ENCODE measurements around the gene CAPN5.

Gene CAPN5

DNA sequence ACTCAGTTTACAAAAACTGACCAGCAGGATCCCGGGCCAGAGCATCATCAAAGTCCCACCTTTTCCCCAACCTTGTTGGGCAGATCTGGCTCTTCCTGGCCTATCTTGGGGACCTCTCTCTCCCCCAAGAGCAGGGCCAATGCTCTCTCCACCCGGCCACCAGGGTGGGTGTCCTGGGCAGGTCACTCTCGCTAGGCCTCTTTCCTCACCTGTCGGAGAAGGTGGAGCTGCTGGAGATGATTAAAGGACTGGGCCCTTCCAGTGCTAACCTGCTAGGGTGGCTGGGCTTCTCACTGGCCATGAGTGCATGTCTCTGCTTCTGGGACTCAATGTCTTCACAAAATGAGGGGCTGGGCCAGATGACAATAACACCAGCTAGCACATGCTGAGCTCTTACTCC lies 2.9 kb upstream of the CAPN5 start:
- in situ Hi-C loops (cut with HindIII; ENCODE audit: low sequenced_read_pairs): no loop called here

DNA sequence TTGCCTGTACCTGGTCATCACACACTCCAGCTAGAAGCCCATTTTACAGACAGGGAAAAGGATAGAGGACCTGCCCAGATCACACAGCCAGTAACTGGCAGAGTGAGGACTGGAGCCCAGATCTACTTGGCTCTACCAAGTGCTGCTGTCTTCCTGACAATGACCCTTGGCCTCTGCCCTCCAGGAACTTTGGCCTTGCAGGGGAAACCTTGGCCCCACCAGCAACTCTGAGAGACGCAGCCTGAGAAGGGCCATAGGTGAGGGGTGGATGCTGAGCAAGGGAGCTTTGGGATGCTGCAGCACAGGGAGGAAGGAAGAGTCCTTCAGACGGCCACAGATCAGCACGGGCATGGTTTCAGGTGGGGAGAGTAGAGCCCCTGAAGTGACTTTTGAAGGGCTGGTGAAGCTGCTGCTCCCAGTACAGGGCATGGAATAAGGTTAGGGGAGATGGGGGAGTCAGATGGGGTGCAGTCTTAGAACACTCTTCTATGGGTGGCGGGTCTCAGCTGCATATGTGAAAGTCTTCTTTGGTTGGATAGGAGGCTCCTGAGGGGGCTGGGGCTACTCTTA lies 2.0 kb upstream of the CAPN5 start:
- in situ Hi-C loops (cut with HindIII; ENCODE audit: low sequenced_read_pairs): no loop called here

GRCh38 chr11:77065878-77066228 lies 918 bp upstream of the CAPN5 start:
- in situ Hi-C loops (cut with HindIII; ENCODE audit: low sequenced_read_pairs): no loop called here

GRCh38 chr11:77067861-77068443 lies 1.2 kb downstream of the CAPN5 start:
- in situ Hi-C loops (cut with HindIII; ENCODE audit: low sequenced_read_pairs): no loop called here

DNA sequence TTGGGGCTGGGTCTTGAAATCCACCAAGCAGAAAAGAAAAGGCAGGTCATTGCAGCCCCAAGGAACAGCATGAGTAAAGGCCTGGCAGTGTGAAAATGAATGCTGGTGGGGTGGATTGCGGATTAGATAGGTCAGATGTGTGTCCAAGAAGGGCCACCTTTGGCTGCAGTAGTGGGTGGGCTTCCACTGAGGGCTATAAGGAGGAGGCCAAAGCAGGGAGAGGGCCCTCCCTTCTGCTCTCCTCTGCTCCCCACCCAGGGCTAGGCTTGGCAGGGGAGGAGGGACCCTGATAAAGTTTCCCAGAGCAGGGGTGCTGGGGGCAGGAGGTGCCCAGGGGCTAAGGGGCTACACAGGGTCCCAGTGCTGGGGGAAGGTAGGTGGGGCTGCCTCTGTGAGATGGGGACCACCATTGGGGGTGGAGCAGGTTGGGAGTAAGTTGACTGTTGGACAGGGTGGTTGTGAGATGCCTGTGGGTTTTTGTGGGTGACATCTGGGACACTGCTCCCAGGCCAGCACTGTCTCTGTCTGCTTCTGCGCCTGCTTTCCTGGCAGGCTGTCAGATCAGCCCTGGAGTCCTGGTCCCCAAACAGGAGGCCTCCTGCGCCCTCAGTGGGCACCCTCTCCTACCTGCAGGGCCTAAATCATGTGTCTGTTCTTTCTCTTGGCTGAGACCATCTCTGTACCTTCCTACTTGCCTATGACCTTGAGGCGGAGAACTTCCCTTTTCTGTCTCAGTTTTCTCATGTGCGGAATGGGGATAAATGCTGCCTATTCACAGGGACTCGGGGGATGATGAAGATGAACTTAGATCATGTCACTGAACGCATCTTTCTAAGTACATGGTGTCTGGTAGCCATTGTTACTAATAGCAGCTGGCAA lies 1.9 kb downstream of the CAPN5 start:
- in situ Hi-C loops (cut with HindIII; ENCODE audit: low sequenced_read_pairs): no loop called here

DNA sequence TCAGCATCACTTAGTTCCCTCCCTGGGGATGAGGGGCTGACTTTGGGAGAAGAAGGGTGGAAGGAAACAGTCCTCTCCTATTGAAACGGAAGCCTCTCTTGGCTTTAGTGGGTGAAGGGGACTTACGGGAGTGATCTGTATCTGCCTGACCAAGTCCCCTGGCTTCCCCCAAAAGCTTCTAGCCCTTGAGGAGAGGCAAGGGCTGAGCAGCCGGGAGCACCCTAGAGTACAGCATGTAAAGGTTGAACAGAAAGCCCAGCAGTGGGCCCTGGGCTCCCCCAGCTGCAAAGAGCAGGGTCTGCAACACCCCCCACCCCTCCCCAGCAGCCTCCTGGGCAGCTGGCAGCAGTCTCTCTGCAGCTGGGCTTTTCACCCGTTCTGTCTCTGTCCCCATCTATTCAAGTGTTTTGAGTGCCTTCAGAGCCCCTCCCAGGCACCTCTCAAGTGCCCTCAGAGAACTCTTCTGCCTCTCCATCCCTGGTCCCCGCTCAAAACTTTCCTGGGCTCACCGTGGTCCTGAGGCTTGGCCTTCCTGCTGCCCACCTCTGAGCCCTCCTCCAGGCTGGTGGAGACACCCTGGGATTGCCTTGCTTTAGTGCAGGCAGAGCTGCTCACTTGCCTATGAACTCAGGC lies 2.7 kb downstream of the CAPN5 start:
- in situ Hi-C loops (cut with HindIII; ENCODE audit: low sequenced_read_pairs): no loop called here

DNA sequence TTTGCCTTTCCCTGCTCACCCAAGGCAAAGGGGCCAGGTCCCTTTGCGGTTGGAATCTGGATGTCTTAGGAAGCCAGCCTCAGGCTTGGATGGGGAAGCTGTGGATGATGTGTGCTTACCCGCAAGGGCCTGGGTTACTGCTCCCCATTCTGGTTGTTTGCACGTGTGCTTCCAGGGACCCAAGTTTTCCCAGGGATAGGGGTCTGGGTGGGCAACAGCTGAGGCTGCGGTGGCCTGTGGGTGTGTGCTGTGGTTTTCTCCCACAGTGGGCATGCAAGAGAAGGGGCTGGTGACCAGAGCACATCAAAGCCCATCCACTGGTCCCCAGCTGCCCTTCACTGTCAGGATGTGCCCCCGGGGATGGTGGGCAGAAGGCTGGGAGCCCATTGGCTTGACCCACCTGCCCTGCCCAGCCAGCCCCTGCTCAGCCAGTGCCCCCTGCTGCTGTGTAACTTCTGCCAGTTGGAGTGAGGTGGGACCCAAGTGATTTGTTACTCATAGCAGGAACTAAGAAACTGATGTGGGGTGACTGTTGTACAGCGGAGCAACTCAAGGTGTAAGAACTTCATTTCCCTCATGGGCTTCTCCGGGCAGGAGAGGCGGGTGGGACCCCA lies 3.3 kb downstream of the CAPN5 start:
- in situ Hi-C loops (cut with HindIII; ENCODE audit: low sequenced_read_pairs): no loop called here

DNA sequence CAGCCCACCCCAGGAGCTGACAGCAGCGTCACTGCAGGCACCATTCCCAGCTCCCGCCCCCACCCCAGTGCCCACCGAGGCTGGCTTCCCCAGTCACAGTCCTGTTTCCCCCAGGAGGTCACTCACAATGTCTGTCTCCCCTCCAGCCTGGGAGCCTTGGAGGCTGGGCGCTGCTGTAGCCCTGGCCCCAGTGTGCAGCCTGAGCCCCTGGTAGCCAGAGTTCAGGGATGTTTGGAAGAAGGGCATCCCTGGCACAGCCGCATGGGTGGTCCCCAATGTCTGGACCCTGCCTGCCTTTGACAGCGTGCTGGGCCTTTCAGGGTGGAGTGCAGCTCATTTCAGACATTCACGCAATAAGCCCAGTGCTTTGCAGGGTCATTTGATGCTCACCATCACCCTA lies 4.3 kb downstream of the CAPN5 start:
- in situ Hi-C loops (cut with HindIII; ENCODE audit: low sequenced_read_pairs): no loop called here

DNA sequence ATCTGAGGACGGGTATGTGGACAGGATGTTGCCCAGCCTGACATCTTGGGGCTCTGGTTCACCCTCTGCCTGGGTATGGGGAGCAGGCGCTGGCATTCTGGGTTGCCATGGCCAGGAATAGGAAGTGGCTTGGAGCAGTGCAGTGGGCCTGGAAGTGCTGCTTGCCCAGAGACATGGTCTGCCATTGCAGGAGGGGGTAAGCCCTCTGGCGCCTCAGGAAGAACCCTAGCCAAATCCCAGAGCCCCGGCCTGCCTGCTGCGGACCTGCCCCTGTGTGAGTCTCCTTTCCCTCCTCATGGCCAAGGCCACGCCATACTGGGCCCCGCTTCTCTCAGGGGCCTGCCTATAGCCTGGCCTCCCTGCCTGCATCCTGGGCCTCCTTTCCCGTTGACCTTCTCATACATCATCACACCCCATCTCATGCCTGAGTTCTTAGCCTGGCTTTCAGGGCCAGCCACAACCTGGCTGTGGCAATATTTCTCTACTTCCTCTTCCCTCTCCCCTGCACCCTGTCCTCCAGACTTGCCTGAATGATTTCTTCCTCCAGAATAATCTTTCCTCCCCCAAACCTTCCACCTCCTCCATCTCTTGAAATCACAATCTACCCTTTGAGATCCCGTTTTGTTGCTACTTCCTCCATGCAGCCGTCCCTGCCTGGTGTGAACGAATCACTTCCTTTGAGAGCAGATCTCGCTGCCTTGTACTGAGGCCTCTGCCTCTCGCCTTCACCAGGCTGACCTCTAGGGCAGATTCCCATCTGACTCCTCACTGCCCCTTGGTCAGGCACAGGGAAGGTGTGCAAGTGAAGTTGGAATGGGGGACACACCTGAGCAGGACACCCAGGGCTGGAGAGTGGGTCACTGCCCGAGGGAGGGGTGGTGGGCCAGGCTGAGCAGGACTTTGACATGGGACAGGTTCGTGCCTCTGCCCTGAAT lies 5.2 kb downstream of the CAPN5 start:
- in situ Hi-C loops (cut with HindIII; ENCODE audit: low sequenced_read_pairs): no loop called here

- in situ Hi-C loops (cut with HindIII; ENCODE audit: low sequenced_read_pairs): no loop called here
These were observed 6.1 kb downstream of the CAPN5 start for GRCh38 chr11:77072851-77073327.

GRCh38 chr11:77073328-77074001 lies 6.7 kb downstream of the CAPN5 start:
- in situ Hi-C loops (cut with HindIII; ENCODE audit: low sequenced_read_pairs): no loop called here

DNA sequence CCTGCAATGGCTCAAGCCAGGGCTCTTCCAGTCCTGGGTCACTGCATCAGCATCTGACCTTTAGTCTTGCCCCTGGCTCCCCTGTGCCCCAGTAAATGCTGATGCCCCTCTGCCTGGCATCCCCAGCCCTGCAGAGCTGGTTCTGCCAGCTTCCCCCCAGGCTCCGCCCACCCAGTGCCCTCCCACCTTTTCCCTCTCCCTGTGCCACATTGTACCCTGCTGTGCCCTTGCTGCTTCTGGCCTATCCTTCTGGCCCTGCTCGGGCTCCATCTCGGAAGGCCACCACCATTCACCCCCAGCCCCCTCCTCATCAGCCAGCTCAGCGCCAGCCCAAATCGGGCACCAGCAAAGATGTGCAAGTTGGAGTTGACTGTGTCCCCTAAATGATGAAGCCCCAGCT lies 7.4 kb downstream of the CAPN5 start:
- in situ Hi-C loops (cut with HindIII; ENCODE audit: low sequenced_read_pairs): no loop called here

DNA sequence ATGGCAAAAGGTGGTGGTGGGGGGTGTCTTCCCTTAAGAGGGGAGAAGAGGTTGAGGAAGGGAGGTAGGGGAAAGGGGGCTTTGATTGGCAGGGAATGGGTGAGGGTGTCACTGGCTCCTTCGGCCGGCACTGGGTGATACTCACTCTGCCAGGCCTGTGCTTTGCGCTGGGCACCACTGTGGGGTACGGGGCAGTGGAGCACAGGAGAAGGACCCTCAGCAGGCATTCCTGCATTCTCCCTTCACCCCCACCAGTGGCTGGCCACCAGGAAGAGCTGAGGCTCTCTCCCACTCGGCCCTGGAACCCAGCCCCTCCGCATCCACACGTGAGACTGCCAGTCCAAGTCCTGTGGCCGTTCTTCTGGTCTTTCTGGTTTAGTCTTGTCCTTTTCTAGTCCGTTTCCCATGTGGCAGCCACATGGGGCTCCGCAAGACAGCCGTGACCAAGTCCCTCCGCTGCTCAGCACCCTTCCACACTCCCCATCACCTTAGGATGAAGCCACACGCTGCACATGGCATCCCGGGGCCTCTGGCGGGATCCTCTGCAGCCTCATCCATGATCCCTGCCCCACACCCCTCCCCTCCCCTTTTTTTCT lies 8.0 kb downstream of the CAPN5 start:
- in situ Hi-C loops (cut with HindIII; ENCODE audit: low sequenced_read_pairs): no loop called here

GRCh38 chr11:77075425-77075905 lies 8.7 kb downstream of the CAPN5 start:
- in situ Hi-C loops (cut with HindIII; ENCODE audit: low sequenced_read_pairs): no loop called here

- in situ Hi-C loops (cut with HindIII; ENCODE audit: low sequenced_read_pairs): no loop called here
These were observed 12.9 kb downstream of the CAPN5 start for GRCh38 chr11:77079666-77080065.

DNA sequence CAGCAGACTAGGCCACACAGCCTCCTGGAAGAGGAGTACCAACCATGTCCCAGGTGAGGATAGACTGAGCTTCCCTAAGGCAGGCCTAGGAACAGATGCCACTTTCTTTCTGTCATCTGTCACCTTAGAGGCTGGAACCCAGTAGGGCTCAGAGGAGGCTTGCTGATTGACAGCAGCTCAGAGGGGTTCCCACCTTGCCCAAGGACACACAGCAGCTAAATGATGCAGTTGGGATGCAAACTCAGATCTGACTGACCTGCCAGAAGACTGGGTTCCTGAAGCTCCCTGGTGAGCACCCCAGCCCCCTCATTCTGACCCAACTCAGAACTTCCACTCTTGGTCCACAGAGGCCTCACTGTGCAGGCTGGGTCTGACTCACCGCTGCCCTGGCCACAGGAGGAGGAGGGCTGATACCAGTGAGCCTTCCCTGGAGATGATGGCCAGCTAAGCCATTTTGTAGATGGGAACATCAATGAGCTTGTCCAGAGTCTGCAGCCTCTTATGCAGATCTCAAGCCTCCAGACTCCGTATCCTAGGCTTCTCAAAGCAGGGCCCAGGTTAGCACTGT lies 14.0 kb downstream of the CAPN5 start:
- in situ Hi-C loops (cut with HindIII; ENCODE audit: low sequenced_read_pairs): no loop called here

DNA sequence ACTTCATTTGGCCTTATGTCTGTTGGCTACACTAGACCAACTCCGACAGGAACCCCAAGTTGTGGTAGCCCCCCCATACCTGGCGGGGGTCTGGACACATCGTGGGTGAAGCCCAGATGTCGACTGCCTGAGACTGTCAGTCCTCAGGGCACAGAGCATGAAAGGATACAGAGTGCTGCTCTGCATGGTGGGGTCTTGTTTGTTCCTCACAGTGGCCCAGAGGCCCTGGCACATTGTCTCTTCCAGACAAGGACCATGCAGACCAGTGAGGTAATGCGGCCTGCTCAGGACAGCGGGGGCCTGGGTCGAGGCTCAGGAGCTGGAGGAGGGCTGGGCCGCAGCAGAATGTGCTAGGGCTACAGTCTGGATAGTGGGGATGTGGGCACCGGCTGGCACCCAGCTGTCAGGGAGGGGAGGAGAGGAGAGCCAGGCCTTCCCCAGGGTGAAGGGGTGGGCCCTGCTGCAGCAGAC lies 14.6 kb downstream of the CAPN5 start:
- in situ Hi-C loops (cut with HindIII; ENCODE audit: low sequenced_read_pairs): no loop called here

DNA sequence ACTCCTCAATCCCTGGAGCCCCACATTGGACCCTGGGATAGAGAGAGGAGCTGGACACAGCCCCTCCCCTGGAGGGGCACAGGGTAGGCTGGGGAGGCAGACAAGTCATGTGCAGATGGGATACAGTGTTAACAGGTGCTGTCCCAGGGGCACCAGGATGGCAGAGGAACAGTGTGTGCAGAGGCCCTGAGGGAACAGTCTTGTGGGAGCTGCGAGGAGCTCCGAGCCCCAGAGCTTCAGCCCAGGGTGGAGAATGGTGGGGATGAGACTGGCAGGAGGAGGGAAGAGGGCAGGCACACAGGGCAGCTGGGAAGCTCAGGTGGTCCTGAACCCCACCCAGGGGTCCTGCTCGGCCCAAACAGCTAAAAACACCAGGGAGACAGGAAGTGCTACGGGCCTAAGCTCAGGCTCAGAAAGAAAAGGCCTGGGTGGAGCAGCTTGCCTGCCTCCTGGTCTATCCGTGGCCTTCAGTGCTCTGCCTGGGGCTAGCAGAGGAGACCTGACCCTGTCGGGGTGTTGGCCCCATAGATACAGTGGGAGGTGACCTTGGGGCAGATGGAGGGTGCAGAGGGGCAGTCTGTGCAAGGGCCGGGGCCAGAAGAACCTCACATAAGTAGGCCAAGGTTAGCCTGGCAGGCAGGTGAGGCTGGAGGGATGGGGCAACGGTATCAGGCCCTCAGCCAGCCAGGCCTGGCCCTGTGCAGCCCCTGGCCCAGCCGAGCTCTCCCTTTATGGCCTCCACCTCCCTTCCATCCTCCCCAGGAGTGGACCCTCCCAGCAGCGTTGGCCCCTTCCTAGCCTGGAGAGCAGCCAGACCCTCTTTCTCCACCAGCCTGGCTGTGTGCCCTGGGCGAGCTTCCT lies 15.4 kb downstream of the CAPN5 start:
- in situ Hi-C loops (cut with HindIII; ENCODE audit: low sequenced_read_pairs): no loop called here

Measured in DLD1 (cell line).